ENCODE measurements around the gene ZSCAN29. TPM values are rescaled to one million over a fixed set of nuclear protein-coding genes. Genes with fewer than 3 reads are reported as not detected.
A peak's percentile ranks its signal among the peaks of the same experiment; 100 is the strongest.

ZSCAN29 gene
- total RNA-seq, 1 experiment from 2014 or later = 48.7 TPM

DNA sequence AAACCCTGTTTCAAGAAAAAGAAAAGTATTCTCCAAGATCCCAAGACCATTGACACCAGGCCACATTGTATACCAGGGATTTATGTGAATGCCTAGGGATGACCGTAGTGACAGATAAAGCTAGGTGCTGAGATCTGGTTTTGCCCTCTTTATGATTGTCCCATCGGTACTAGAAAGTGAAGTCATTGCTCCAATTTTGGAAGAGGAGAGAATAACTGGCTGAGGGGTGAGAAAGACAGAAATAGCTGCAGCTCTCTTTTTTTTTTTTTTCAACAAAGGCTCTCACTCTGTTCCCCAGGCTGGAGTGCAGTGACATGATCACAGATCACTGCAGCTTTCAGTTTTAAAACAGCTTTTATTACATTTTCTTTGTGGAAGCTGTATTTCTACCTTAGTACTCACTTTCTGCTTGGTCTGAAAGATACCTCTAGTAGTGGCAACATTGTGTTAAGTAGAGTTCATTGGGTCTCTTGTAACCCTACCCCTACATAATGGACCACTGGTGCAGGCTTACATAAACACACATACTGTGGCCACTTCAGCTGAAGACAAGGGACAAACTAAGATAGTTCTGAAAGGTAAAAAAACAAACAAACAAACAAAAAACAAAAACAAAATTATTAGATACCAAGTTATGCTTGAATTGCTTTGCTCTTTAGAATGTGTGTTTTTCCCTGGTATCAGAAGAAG lies 18.0 kb downstream of the ZSCAN29 start:
- DNase-seq (ENCODE audit: low spot score) = no peak

- DNase-seq (ENCODE audit: low spot score) = no peak
Observed at GRCh38 chr15:43347114-43347513, 23.7 kb downstream of the ZSCAN29 start.

GRCh38 chr15:43346305-43346704 lies 24.5 kb downstream of the ZSCAN29 start:
- no peak for DNase-seq (ENCODE audit: low spot score)

- no peak for DNase-seq (ENCODE audit: low spot score)
Observed at GRCh38 chr15:43330780-43331087, 40.1 kb downstream of the ZSCAN29 start.

DNA sequence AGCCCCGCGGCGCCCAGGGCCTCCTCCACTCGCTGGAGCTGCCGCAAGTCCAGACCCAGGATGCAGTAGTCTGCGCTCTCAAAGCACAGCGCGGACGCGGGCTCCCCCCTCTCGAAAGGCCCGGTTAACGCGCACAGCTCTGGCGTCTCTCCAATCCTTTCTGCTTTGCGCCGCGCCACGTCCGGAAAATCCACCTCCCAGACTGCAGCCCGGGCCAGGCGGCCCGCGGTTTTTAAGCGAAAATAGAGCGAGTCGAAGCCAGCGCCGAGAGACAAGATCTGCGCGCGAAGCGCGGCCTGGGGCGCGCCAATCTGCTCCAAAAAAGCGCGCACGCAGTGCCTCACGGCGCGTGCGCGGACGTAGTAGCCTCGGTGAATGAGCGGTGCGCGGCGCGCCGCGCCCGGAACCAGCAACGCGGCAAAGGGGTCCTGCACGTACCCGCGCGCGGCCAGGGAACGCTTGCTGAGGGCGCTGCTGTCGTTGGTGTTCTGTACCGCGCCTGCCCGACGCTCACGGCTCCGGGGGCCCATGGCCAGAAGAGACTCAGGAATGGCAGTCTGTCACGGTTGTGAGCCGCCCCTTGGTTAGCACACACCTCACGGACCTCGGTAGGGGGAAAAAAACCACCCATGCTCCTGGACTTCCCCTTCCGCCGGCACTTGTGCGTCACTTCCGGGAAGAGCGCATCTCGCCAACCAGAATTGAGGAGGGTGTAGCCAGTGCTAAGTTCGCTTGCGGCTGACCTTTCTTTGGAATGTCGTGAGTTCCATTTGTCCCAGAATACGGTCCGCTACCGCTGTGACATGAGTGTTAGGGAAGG lies 40.7 kb downstream of the ZSCAN29 start, which contains the start of gene LCMT2:
Gene LCMT2 (minus strand): TSS at position 614 of the 820 bp plus-strand sequence. CDS start 84 bp downstream, at position 530.
- peak; percentile 98 for DNase-seq (ENCODE audit: low spot score)

DNA sequence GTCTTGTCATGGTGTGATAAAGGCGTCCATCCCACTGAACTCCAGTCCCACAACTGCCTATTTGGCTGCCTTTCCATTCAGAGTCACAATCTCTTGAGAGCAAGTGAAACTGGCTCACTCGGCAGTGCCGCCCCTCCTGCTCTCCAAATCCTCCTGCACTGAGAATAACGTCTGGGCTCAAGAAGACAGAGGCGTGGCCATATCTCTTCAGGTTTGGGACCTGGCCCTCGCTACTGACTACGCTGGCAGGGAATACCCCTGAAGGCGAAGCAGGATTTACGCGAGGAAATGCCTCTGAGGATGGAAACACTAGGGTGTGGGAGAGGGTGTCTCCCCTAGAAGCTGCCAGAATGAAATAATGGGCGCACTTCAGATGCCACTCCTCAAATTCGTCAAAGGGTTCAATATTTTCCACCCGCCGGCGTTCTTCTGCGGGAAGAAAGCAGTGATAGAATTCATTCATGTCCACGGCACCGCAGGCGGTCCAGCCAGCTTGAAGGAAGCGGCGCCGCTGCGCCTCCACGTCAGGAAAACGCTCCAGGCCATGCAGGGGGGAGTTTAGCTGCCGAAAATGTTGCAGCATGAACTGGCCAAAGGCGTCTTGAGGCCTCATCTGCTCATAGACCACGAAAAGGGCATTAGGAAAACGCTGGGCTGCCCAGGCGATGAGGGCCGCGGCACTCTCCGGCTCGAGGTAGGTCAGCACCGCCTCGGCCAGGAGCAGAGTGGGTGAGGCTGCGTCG lies 41.5 kb downstream of the ZSCAN29 start:
- DNase-seq (ENCODE audit: low spot score) = peak; percentile 11

GRCh38 chr15:43325039-43325684 lies 45.7 kb downstream of the ZSCAN29 start:
- no peak for DNase-seq (ENCODE audit: low spot score)

DNA sequence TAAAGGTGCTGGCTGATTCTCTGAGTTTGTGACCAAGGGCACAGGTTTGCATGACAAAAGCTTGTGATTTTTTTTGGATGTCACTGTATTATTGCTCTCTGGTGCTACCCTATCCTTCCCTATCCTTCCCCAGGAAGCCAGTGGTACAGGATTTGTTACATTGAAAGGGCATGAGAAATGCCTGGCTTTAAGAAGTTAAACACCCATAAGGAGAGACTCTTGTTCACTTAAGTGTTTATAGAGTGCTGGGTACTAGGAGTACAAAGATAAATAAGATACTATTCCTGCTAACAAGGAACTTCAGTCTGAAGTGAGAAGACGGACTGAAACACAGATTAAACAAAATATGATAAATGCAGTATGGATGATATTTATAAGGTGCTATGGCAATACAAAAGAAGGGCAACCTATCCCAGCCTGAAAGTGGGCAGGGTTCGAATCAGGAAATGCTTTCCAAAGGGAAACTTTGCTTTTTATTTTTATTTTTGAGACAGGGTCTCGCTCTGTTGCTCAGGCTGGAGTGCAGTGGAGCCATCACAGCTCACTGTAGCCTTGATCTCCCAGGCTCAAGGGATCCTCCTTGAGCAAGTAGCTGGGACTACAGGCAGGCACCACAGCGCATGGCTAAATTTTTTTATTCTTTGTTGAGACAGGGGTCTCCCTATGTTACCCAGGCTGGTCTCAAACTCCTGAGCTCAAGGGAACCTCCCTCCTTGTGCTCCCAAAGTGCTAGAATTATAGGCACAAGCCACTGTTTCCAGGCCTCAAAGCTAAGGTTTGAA lies 51.7 kb downstream of the ZSCAN29 start:
- DNase-seq (ENCODE audit: low spot score) = no peak

GRCh38 chr15:43317566-43318184 lies 53.2 kb downstream of the ZSCAN29 start:
- no peak for DNase-seq (ENCODE audit: low spot score)

- no peak for DNase-seq (ENCODE audit: low spot score)
Observed at GRCh38 chr15:43316971-43317346, 53.9 kb downstream of the ZSCAN29 start.

DNA sequence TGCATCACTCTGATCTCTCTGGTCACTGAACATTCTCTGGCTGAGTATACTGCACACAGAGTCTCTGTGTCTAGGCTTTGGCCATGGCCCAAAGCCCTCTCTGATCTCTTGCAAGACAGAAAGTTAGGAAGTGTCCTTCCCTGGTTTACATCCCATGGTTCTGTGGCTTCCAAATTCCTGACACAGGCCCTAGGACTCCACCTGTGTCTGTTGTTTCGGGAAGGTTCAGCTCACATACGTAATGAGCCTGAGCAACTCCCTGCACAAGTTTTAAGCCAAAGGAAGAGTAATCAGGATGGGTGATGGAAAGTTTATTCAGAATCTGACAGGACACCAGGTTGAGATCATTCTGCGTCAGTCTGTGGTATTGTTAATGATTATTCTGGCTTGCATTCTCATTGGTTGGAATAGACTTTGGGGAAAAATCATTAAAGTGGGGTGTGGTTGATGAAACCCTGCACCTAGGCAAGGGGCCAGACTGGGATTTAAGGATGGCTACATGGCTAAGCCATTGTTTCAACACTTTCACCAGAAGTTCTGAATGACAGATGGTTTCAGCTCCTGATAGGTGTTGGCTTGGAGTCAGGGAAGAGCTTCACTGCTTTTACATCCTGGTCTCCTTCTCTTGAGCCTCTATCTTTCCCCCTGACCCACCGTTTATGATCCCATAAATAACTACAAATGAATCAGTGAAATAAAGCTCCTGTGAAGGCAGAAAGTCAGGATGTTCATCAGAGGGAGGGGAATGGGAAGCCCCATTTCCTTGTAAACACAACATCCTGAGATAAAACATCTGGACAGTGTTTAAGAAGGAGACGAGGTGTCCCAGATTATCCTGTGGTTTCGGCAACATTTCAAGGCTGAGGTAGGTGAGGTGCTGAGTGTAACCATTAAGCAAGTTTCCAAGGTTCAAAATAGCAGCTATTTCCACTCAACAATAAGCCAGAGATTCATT lies 54.5 kb downstream of the ZSCAN29 start:
- no peak for DNase-seq (ENCODE audit: low spot score)

DNA sequence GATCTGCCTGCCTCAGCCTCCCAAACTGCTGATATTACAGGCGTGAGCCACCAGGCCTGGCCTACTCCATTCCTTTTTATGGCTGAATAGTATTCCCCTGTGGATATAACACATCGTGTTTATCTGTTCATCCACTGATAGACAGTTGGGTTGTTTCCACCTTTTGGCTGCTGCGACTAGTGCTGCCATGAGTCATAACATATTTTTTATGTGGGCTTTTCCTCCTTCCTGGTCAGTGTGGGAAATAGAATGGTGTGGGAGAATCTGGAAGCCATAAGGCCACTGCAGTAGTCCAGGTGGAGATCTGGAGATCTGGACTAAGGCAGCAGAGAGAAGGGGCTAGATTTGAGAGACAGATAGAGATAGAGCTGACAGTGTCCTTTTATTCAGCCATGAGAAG lies 56.7 kb downstream of the ZSCAN29 start:
- DNase-seq (ENCODE audit: low spot score) = peak; percentile 17

GRCh38 chr15:43312378-43312777 lies 58.5 kb downstream of the ZSCAN29 start:
- DNase-seq (ENCODE audit: low spot score) = no peak

Other genes starting within 250 kb of the ZSCAN29 start
- 61.4 and 66.1 TPM in 2 replicates for gene TMEM62, start 237.5 kb downstream of the ZSCAN29 start, total RNA-seq (2014; rRNA removed; shearing (Covaris generic))
- gene CCNDBP1, start 185.6 kb downstream of the ZSCAN29 start, total RNA-seq (2014; rRNA removed; shearing (Covaris generic)) = 39.8 and 52.0 TPM in 2 replicates
- gene EPB42, start 150.0 kb downstream of the ZSCAN29 start, total RNA-seq (2014; rRNA removed; shearing (Covaris generic)) = not detected in 2 replicates
- not detected in 2 replicates for gene TGM5, start 104.1 kb downstream of the ZSCAN29 start, total RNA-seq (2014; rRNA removed; shearing (Covaris generic))
- gene TGM7, start 68.8 kb downstream of the ZSCAN29 start, total RNA-seq (2014; rRNA removed; shearing (Covaris generic)) = not detected in 2 replicates
- 10.5 and 12.9 TPM in 2 replicates for gene LCMT2, start 40.5 kb downstream of the ZSCAN29 start, total RNA-seq (2014; rRNA removed; shearing (Covaris generic))
- 35.7 and 37.6 TPM in 2 replicates for gene TUBGCP4, start 58 bp upstream of the ZSCAN29 start, total RNA-seq (2014; rRNA removed; shearing (Covaris generic))
- gene TP53BP1, start 122.1 kb upstream of the ZSCAN29 start, total RNA-seq (2014; rRNA removed; shearing (Covaris generic)) = 38.1 and 39.4 TPM in 2 replicates
- 0.46 and 0.50 TPM in 2 replicates for gene MAP1A, start 146.6 kb upstream of the ZSCAN29 start, total RNA-seq (2014; rRNA removed; shearing (Covaris generic))
- gene PPIP5K1, start 219.2 kb upstream of the ZSCAN29 start, total RNA-seq (2014; rRNA removed; shearing (Covaris generic)) = 51.8 and 62.5 TPM in 2 replicates
- gene CKMT1B, start 223.0 kb upstream of the ZSCAN29 start, total RNA-seq (2014; rRNA removed; shearing (Covaris generic)) = 2.6 and 7.6 TPM in 2 replicates
- 0.18 TPM in 1 of 2 replicates, not detected in the other for gene STRC, start 247.8 kb upstream of the ZSCAN29 start, total RNA-seq (2014; rRNA removed; shearing (Covaris generic))

Data from HT-29 (cell line).